Dermis microvascular lymphatic vessel endothelial cell (primary cell): ENCODE measurements around the gene ASMTL. TPM values are rescaled to one million over a fixed set of nuclear protein-coding genes. Genes with fewer than 3 reads are reported as not detected.
"Not testable (repeated sequence)": the region's sequence is repeated elsewhere in the genome, so short reads cannot be mapped to it uniquely, and the experiment has no call there.

Source experiments
- DNase-seq, 2 donors: peaks; one replicate each; pipeline versions ENCODE4 v3.0.0 to v3.0.0-alpha.2; 2010; ENCODE audit warnings: low read depth in 2 of 2
- total RNA-seq: library from RNA; depleted of rRNA; stranded (reverse); fragments of >200 nt; gene quantifications from 2 replicates; pipeline ENCODE4 v1.2.1, GENCODE V29; 2014

ASMTL gene, protein sequence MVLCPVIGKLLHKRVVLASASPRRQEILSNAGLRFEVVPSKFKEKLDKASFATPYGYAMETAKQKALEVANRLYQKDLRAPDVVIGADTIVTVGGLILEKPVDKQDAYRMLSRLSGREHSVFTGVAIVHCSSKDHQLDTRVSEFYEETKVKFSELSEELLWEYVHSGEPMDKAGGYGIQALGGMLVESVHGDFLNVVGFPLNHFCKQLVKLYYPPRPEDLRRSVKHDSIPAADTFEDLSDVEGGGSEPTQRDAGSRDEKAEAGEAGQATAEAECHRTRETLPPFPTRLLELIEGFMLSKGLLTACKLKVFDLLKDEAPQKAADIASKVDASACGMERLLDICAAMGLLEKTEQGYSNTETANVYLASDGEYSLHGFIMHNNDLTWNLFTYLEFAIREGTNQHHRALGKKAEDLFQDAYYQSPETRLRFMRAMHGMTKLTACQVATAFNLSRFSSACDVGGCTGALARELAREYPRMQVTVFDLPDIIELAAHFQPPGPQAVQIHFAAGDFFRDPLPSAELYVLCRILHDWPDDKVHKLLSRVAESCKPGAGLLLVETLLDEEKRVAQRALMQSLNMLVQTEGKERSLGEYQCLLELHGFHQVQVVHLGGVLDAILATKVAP
- total RNA-seq, result 9.4 and 15.8 TPM in 2 replicates

DNA sequence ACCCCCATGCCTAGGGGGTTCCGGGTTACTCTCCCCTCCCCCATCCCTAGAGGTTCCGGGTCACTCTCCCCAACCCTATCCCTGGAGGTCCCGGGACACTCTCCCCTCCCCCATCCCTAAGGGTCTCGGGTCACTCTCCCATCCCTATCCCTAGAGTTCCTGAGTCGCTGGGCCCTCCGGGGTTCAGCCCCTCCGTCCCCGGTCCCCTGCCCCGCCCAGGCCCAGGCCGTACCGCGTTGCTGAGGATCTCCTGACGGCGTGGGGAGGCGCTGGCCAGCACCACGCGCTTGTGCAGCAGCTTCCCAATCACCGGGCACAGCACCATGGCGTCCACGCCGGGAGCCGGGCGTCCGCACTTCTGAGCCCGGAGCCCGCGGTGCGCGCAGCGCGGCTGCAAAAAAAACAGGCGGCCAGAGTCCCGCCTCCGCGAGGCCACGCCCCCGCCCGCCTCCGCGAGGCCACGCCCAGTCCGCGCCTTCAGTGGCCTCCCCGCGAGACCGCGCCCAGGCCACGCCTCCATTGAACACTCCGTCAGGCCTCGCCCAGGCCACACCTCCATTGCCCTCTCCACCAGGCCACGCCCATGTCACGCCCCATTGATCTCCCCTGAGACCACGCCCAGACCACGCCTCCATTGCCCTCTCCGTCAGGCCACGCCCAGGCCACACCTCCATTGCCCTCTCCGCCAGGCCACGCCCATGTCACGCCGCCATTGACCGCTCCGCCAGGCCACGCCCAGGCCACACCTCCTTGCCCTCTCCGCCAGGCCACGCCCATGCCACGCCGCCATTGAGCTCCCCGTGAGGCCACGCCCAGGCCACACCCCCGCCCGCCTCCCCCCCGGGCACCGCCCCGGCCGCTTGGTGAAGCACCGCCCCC is at the start of gene ASMTL:
TSS of gene ASMTL (minus strand) at position 394 of the 879 bp plus-strand sequence. CDS start at position 325, 69 bp downstream.
- DNase-seq, result peak; percentile 96 to 99

DNA sequence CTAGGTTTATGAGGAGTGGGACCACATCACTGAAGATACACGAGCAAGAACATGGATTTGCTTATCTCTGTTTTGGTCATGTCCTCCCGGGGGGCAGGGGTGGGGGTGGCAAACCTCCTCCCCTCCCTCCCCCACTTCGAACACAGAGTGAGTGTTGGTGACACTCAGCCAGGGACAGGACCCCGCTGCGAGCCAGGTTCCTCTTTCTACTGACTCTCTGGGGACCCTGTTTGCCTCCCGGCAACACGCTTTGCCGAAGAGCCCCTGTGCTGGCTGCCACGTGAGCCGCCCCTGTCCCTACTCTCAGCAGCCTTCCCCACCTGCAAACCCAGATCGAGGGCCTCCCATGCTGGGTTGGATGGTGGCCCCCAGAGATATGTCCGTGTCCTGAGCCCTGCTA is 49.5 kb upstream of the ASMTL start:
- DNase-seq, result no peak

DNA sequence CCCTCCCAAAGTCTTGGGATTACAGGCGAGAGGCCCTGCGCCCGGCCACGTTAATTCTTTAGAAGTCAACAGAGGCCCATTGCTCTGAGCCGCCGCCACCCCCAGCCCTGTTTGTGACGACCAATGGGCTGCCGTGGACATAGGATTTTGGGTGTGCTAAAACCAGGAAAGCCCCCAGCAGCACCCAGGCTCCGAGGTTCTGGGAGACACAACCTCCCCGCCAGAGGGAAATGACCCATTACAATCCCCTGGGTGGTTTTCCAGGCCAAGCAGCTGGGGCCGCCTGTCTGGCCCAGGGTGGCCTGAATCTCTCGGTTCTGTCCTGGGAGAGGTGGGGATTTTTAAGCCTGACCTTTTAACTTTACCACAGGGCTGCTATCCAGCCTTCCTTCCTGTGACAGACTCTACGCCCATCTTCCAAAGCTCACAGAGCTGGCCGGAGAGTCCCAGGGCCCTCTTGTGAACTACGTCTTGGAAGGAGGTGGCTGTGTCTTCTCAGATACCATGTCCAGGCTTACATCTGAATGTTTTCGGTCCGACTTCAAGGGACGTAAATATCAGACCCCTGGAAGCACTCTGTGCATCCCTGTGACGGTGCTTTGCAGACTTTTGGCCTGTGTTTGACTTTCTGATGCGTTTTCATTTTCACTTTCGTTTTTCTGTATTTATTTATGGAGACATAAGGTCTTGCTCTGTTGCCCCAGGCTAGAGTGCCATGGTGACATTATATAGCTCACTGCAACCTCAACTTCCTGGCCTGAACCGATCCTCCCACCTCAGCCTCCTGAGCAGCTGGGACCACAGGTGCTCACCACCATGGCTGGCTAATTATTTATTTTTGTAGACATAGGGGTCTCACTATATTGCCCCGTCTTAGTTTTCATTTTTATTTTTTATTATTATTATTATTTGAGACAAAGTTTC is 48.3 kb upstream of the ASMTL start:
- peak in 1 of 2 donors; percentile 1 for DNase-seq

DNA sequence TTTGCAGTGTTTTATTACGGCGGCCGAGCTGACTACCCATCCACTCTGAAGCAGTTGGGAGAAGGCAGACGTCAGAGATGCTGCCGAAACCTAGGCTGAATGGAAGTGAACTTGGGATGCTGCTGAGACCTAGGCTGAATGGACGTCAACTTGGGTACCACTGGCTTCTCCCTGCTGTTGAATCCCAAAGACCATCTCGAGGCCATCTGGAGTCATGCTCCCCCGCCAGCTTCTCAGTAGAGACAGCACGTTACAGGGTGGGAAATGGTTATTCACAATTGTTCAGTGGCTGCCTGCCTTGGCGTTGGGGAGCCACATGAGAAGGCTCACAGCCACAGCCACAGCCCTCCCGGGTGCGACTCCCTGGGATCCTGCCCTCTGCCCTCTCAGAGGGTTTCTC is 43.4 kb upstream of the ASMTL start:
- no peak for DNase-seq

DNA sequence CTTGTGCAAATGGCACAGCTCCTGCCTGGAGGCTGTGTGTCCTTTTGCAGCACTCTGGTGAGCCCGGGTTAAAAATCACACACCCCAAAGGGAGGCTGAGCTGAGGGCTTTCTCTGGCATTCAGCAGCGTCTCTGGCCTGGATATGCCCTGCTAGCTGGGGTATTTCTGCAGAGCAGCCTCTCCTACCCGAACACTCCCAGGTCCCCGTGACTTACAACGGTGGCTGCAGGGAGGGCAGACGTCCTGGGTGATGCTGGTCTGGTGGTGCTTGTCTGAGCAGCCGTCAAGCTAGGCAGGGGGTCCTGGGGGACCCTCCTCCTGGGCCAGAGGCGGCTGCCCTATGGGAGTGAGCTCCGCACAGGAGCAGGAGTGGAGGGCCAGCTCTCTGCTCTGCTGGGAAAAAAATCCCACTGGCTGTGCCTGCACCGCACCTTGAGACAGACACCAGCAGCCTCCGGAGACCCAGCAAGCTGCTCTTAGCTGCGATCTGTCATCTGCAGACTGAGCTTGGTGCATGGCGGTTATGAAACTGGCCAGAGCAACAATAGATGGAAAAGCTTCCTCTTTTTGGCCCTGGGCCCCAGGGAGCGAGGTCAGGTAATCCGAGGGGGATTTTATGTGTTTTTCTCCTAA is 41.3 kb upstream of the ASMTL start:
- DNase-seq, result no peak

DNA sequence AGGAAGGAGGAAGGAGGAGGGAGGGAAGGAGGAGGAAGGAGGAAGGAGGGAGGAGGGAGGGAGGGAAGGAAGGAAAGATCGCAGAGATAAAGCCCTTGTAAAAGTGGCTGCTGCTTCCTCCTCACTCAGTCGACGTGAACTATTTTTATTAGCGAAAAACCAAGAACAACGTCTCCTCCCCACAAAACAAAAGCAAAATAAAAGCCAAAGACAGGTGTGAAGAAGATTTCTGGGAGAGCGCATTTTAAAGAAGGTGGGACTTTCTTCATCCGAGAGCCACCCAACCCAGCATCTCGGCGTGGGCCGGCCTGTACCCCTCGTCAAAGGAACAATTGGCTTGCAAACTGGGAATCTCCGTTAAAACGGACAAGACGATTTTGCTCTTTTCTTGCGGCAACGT is 40.7 kb upstream of the ASMTL start:
- no peak for DNase-seq

DNA sequence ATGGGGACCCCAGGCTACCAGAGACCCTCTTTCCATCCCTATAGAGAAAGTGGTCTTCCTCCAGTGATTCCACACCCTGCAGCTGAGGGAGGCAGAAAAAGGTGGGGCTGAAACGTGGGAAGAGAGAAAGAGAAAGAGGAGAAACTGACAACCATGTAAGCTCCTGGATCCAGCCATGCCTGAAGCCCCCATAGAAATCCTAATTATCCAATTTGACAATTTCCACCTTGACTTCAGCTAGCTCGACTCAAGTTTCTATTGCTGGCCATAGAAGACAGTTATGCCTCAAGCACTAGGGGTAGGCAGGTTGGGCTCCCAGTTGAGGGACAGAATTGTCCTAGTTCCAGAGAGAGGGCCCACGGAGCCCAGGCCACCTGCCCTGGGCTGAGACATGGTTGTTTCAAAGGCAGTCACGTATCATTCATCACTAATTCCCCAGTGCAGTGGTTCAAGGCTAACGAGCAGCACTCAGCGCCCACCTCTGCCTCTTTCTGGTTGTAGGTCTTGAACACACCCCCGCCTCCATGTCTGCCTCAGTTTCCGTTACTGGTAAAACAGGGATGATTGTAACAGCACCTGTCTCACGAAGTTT is 39.8 kb upstream of the ASMTL start:
- no peak for DNase-seq

DNA sequence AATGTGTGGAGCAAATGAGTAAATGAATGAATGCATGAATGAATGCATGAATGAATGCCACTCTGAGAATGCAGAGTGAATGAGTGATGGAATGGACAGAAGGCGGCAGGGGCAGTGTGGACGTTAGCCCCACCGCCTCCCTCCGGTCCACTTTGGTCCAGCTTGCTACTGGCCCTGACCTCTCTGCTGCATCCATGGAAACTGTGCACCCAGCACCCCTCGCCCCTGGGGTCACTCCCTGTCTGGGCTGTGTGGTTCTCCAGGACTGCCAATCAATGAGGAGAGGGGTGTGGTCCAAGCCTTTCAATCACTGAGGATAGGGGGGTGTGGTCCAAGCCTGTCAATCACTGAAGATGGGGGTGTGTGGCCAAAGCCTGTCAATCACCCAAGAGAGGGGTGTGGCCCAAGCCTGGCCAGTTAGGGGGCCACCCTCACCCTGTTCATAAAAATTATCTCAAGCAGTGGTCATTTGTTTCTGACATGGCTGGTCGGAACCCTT is 39.2 kb upstream of the ASMTL start:
- peak in 1 of 2 donors; percentile 18 for DNase-seq

DNA sequence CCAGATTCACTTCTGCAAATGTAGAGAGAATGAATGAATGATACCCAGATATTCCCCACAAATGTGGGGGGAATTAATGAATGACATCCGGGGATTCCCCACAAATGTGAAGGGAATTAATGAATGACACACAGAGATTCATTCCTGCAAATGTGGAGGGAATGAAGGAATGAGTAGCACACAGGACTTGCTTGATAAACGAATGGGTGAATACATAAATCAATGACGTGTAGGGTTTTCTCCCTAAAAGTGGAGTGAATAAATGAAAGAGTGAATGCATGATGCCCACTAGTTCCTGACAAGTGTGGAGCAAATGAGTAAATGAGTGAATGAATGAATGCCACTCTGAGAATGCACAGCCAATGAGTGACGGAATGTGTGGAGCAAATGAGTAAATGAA is 38.5 kb upstream of the ASMTL start:
- DNase-seq, result not testable (repeated sequence)

DNA sequence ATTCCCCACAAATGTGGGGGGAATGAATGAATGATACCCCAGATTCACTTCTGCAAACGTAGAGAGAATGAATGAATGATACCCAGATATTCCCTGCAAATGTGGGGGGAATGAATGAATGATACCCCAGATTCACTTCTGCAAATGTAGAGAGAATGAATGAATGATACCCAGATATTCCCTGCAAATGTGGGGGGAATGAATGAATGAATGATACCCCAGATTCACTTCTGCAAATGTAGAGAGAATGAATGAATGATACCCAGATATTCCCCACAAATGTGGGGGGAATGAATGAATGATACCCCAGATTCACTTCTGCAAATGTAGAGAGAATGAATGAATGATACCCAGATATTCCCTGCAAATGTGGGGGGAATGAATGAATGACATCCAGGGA is 38.0 kb upstream of the ASMTL start:
- not testable (repeated sequence) for DNase-seq

DNA sequence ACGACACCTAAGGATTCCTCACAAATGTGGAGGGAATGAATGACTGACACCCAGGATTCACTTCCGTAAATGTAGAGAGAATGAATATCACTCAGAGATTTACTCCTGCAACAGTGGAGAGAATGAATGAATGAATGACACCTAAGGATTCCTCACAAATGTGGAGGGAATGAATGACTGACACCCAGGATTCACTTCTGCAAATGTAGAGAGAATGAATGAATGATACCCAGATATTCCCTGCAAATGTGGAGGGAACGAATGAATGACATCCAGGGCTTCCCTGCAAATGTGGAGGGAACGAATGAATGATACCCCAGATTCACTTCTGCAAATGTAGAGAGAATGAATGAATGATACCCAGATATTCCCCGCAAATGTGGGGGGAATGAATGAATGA is 36.6 kb upstream of the ASMTL start:
- DNase-seq, result not testable (repeated sequence)

DNA sequence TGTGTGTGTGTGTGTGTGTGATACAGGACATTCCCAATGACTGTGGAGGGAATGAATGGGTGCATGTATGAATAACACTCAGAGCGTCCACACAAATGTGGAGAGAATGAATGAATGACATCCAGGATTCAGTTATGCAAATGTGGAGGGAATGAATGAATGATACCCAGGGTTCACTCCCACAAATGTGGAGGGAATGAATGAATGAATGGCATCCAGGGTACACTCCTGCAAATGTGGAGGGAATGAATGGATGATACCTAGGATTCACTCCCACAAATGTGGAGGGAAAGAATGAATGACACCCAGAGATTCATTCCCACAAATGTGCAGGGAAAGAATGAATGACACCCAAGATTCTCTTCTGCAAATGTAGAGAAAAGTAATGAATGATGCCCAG is 36.0 kb upstream of the ASMTL start:
- DNase-seq, result no peak

DNA sequence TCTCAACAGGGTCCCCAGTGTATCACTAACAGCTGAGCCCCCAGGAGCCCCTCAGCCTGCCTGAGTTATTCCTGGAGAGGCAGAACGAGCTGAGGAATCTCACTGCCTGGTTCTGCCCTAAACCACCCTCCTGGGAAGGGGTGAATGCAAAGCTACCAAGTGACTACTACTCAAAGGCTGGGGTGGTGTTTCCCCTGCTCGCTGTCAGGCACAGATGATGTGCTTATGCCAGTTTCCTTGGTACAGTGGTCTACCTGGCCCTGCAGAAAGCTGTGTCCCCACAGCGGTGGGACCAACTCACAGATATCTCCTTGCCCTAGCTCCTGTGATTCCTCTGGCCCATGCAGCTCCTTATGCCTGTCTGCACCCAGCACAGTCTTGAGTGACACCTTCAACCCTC is 35.4 kb upstream of the ASMTL start:
- DNase-seq, result no peak

DNA sequence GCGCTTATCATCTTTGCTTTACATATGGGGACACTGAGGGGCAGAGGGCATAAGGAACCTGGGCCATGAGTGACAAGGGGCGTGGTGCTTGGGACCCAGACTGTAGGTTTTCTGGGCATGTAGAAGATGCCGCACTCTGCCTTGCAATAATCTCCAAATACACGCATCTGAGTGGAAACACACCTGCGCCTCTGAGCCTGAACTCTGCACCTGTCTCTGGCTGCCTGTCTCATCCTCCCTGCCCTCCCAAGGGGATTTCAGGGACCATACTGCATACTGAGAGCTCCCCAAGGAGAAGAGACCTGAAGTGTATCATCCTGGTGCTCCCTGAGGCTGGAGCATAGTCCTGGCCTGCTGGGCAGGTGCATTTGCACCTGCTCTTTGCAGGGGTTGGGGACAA is 34.7 kb upstream of the ASMTL start:
- no peak for DNase-seq

DNA sequence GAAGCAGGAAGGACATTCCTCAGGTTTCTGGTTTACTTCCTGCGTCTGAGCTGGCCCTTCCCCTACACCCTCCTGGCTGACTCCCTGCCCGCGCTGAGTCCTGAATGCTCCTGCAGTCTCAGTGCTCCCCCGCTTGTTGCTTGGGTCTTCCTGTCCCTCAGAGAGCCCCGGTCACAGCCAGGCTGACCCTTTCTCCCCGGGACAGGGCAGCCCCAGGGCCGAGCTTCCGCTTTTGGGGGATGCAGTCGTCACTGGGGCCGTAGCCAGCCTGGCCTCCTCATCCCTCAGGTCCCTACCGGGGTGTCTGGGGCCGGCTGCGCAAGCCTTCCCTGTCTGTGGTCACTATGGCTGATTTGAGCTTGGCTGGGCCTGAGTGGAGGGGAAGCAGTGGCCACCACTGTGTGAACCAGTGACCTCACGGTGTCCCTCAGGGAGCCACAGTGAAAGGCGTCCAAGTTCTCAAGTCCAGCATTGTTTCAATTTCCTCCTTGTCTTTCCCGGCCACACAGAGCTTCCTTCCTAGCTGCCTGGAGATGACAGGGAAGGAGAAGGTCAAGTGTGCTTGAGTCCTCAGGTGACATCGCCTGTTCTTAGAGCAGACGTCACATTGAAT is 34.1 kb upstream of the ASMTL start:
- DNase-seq, result peak in 1 of 2 donors; percentile 32

DNA sequence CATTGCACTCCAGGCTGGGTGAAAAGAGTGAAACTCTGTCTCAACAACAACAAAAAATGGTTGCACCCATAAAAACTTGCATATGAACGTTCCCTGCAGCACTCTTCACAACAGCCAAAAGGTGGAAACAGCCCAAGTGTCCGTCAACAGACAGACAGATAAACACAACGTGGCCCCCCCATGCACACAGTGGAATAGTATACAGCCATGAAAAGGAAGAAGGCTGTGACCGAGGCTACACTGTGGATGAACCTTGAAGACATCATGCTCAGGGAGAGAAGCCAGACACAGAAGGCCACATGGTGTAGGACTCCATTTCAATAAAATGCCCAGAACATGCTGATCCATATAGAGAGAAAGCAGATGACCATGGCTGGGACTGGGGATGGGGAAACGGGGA is 33.5 kb upstream of the ASMTL start:
- no peak for DNase-seq

DNA sequence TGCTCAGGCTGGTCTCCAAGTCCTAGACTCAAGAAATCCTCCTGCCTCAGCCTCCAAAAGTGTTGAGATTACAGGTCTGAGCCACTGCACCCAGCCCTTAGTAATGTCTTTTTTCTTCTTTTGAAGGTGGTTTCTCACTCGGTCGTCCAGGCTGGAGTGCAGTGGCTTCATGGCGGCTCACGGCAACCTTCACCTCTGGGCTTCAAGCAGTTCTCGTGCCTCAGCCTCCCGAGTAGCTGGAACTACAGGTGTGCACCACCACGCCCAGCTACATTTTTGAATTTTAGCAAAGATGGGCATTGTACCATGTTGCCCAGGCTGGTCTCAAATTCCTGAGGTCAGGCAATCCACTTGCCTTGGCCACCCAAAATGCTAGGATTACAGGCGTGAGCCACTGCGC is 32.3 kb upstream of the ASMTL start:
- DNase-seq, result no peak

DNA sequence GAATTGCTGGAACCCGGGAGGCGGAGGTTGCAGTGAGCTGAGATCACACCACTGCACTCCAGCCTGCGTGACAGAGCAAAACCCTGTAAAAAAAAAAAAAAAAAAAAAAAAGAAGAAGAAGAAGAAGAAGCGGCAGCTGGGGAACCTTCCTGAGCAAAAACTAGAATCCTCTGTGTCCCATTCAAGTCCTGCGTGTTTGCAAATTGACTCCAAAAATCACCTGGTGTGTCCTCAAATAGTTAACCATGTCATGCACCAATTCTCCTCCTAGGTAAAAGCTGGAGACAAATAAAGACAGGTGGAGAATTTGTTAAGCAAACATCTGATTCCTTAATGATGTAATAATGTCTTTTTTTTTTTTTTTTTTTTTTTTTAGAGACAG is 31.9 kb upstream of the ASMTL start:
- no peak for DNase-seq

DNA sequence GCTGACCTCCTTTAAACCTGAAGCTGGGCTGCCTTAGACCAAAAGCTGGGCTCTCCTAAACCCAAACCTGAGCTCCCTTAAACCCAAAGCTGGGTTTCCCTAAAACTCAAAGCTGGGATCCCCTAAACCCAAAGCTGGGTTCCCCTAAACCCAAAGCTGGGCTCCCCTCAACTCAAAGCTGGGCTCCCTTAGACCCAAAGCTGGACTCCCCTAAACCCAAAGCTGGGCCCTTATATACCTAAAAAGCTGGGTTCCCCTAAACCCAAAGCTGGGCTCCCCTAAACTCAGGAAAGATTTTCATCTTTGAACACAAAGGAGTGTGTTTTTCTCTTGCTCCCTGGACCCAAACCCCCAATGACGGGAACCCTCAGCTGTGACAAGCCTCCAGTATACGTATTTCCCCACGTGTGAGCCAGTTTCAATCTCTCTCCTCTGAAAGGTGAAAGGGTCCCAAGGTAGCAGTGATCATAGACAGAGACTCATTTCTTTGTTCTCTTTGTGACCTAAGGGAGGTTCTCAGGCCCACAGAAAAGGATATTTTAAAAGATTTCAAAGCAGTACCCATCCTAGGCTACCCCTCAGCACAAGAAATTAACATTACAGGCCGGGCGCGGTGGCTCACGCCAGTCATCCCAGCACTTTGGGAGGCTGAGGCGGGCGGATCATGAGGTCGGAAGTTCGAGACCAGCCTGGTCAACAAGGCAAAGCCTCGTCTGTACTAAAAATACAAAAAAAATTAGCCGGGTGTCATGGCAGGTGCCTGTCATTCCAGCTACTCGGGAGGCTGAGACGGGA is 31.3 kb upstream of the ASMTL start:
- no peak for DNase-seq
